OCI-M2 (cell line): ENCODE measurements around the gene SHROOM2.

Experiments
- DNase-seq: peaks from one replicate; lab custom pipeline; 2025; ENCODE audit not compliant: unreplicated experiment; lab: John Stamatoyannopoulos, UW

SHROOM2 gene

GRCh38 chrX:9890681-9891091 lies 104.5 kb downstream of the SHROOM2 start:
- no peak for DNase-seq

- DNase-seq: no peak
Observed at GRCh38 chrX:9895225-9895912, 109.1 kb downstream of the SHROOM2 start.

- DNase-seq: no peak
Observed at GRCh38 chrX:9897761-9898161, 111.5 kb downstream of the SHROOM2 start.

GRCh38 chrX:9899640-9900111 lies 113.4 kb downstream of the SHROOM2 start:
- no peak for DNase-seq

- no peak for DNase-seq
Observed at GRCh38 chrX:9902656-9903055, 116.4 kb downstream of the SHROOM2 start.

GRCh38 chrX:9903146-9903545 lies 116.9 kb downstream of the SHROOM2 start:
- DNase-seq: no peak

- DNase-seq: no peak
Observed at GRCh38 chrX:9905288-9905687, 119.1 kb downstream of the SHROOM2 start.

GRCh38 chrX:9905721-9906120 lies 119.5 kb downstream of the SHROOM2 start:
- DNase-seq: no peak

- DNase-seq: no peak
Observed at GRCh38 chrX:9906919-9907318, 120.7 kb downstream of the SHROOM2 start.

GRCh38 chrX:9907645-9908387 lies 121.6 kb downstream of the SHROOM2 start:
- no peak for DNase-seq

GRCh38 chrX:9909254-9909653 lies 123.0 kb downstream of the SHROOM2 start:
- no peak for DNase-seq

GRCh38 chrX:9911487-9911886 lies 125.3 kb downstream of the SHROOM2 start:
- DNase-seq: no peak

GRCh38 chrX:9912351-9913145 lies 126.3 kb downstream of the SHROOM2 start:
- no peak for DNase-seq

GRCh38 chrX:9913146-9913433 lies 126.9 kb downstream of the SHROOM2 start:
- DNase-seq: no peak

GRCh38 chrX:9917861-9918260 lies 131.6 kb downstream of the SHROOM2 start:
- no peak for DNase-seq

- no peak for DNase-seq
Observed at GRCh38 chrX:9919632-9920172, 133.5 kb downstream of the SHROOM2 start.

- DNase-seq: no peak
Observed at GRCh38 chrX:9921407-9921806, 135.2 kb downstream of the SHROOM2 start.

- DNase-seq: no peak
Observed at GRCh38 chrX:9923357-9923756, 137.1 kb downstream of the SHROOM2 start.

GRCh38 chrX:9926002-9926401 lies 139.8 kb downstream of the SHROOM2 start:
- no peak for DNase-seq

- no peak for DNase-seq
Observed at GRCh38 chrX:9927698-9928482, 141.7 kb downstream of the SHROOM2 start.

GRCh38 chrX:9935436-9935835 lies 149.2 kb downstream of the SHROOM2 start:
- DNase-seq: no peak
